ENCODE data around the gene ZNF746.
"Not testable (repeated sequence)": the region's sequence is repeated elsewhere in the genome, so short reads cannot be mapped to it uniquely, and the experiment has no call there.

The ZNF746 gene

DNA sequence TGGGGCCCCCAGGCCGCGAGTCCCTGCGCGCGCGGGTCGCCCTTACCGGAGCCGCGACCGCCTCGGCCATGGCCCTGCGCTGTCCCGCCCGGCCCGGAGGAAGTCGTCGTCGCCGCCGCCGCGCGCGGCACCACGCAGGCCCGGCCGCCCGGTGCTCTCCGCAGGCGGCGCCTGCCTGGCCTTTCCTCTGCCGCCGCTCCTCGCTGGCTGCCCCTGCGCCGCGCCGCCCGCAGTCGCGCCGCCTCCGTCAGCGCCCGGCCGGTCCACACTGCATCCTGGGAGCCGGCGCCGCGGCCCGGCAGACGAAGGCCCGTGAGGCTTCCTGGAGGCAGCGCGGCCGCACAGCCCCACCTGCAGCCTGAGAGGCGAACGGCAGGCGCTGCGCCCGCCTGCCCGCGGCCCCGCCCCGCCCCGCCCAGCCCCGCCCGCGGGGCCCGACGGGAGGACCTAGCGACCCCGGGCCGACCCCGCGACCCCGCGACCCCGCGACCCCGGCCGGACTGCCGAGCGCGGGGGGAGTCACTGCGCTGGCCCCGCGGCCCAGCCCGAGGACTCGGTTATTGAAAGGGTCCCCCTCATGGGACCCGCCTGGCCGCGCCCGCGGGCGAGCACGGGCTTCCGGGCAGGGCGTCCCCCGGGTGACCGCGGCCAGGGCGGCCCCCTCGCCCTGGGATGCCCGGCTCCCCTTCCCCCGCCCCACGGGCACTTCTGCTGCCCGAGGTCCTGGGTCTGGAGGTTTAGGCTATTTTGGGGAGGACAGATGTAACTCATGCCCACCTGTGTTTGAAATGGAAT lies at the start of gene ZNF746:
Gene ZNF746, minus strand, starts transcription at position 343 of the 795 bp plus-strand sequence. Its CDS starts 273 bp downstream, at position 70.
- peak; percentile 90 for DNase-seq (ENCODE audit: low spot score)

DNA sequence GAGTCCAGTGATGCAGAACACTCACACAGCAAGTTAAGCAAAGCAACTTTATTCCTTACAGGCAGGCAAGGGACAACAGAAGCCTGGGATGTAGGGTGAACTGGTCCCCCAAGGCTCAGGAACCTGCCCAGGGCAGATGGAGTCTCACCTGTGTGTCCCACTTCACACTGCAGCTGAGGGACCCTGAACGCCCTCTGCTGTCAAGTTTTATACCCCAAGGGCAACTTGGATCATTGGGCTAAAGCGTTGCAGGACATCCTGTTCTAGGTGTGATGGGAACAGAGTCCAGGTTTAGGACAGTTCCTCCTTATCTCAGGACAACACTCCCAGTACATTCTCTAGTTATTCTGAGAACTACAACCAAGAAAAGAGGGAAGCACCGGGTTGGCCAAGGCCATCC lies 49.5 kb upstream of the ZNF746 start:
- no peak for DNase-seq (ENCODE audit: low spot score)

DNA sequence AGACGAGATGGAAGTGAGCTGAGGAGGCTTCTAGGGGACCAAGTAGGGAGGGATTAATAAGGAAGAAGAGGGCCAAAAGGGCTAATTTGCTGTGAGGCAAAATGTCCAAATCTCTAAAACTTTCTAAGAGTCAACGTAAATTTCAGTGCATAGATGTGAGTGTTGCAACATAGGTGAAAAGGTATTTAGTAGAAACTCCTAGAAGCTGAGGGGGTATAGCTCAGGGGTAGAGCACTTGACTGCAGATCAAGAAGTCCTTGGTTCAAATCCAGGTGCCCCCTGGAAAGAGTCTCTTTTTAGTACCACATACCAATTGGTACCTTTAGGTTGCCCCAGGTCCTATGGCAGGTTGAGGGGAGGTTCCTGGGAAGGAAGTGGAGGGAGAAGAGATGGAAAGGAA lies 48.7 kb upstream of the ZNF746 start:
- DNase-seq (ENCODE audit: low spot score) = no peak

DNA sequence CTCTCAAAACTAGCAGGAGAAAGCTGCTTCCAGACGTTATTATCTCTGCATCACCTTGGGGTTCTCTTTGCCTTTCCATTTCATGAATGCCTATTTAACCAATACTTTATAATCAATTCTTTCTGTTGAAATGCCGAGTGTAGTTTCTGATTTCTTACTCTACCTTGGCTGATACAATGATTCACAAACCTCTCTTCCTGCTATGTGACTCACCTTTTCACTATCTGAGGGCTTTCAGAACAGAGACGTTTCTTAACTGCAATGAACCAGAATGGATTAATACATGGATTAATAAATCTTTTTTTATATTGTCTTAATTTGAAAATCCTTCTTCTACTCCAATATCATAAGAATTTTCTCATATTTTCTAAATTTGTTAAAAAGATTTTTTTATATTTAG lies 46.4 kb upstream of the ZNF746 start:
- no peak for DNase-seq (ENCODE audit: low spot score)

DNA sequence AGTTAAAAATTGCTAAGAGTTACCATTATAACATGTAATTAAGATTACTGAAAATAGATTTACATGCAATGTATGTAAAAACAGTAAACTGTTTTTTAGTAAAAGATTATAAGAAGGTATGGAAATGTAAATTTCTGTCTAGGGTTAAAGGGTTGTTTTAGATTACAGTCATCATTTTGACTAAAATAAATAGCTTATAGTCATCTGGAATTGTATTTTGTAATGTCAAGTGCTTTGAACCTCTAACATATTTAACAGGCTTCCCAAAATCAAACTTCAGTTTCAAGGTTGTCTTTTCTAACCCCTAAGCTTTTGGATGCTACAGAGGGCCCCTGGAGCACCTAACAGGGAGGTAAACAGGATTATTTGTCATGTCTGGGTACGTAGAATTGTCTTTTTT lies 35.0 kb upstream of the ZNF746 start:
- no peak for DNase-seq (ENCODE audit: low spot score)

DNA sequence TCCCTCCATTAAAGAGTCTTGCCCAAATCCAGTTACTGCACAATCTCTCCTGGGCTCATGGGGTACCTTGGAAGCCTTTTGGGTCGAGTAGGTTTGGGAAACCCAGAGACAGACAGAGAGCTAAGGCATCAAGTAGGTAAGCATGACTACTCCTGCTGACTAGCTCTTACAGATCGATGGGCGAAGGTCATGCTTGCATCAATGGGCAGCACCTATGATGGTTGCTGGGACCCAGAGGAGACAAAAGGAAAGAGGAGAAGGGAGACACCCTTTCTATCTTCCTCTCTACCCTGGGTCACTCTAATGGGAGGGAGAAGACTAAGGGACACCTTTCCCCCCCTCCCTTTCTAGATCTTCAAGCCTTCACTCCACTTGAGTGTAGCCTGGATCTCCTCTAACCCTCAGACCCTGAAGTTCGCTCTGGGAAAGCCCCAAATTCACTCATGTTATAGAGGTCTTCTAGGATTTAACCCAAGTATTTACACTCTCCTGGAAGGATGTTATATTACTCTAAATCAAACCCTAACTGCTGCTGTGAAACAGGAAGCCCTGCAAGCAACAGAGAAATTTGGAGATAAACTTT lies 31.6 kb upstream of the ZNF746 start:
- no peak for DNase-seq (ENCODE audit: low spot score)

DNA sequence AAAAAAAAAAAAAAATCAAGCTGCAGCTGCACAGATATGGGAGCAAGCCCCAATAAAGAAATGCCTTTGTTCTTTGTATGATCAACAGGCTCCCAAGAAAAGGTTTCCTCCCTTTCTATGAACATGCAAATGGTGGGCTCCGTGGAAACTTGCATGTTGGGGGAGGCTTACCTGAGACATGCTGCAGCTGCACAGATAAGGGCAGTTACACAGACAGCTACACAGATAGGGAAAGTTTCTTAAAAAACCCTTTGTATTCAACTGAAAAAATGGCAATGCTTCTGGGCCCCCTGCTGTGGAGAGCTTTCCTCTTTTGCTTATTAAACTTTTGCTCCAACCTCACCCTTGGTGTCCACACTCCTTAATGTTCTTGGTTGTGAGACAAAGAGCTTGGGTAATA lies 29.8 kb upstream of the ZNF746 start:
- no peak for DNase-seq (ENCODE audit: low spot score)

DNA sequence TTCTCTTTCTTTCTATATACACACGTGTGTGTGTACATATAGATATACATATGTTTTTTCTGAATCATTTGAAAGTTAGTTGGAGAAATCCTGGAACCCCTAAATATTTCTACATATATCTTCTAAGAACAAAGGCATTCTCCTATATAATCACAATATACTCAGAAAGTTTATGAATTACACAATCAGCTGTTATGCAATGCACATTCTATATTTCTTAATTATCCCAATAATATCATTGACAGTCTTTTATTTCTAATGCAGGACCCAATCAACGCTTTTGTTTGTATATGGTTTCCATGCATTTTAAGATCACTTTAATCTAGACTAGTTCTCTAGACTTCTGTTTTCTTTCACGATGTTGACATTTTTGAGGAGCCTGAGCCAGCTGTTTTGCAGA lies 27.7 kb upstream of the ZNF746 start:
- DNase-seq (ENCODE audit: low spot score) = no peak

DNA sequence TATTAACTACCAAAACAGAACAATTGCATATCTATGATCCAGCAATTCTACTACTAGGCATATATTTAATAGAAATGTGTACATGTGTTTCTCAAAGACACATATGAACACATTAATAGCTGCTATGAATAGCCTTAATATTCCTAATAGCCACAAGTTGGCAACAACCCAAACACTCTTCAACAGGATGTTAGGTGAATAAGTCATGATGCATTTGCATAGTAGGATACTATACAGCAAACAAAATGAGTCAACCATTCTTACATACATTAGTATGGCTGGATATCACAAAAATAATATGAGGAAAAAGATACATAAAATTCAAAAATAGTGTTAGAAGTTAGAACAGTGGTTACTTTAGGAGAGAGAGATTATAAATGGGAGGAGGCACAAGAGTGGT lies 26.8 kb upstream of the ZNF746 start:
- DNase-seq (ENCODE audit: low spot score) = no peak

DNA sequence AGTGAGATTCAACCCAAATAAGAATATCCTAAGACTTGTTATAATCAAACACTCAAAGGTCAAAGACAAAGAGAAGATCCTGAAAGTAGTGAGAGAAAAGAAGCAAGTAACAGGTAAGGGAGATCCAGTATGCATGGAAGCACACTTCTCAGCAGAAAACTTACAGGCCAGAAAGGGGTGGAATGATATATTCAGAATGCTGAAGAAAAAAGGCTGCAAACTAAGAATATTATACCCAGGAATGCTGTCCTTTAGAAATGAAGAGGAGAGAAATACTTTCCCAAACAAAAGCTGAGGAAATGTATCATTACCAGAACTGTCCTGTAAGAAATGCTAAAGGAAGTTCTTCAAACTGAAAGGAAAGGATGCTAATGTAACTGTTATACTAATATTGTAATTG lies 12.6 kb upstream of the ZNF746 start:
- no peak for DNase-seq (ENCODE audit: low spot score)

DNA sequence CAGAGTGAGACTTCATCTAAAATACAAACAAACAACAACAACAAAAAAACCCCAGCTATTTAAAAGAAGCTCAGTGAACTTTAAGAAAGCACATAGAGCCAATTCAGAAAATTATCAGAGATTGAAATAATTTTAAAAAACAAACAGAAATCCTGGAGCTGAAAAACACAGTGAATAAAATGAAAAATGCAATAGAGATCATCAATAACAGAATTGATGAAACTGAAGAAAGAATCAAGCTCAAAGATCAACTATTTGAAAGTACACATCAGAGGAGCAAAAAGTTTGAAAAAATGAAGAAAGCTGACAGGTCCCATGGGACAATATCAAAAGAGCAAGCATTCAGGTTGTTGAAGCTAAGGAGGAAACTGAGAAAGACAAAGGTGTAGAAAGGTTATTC lies 12.2 kb upstream of the ZNF746 start:
- DNase-seq (ENCODE audit: low spot score) = no peak

DNA sequence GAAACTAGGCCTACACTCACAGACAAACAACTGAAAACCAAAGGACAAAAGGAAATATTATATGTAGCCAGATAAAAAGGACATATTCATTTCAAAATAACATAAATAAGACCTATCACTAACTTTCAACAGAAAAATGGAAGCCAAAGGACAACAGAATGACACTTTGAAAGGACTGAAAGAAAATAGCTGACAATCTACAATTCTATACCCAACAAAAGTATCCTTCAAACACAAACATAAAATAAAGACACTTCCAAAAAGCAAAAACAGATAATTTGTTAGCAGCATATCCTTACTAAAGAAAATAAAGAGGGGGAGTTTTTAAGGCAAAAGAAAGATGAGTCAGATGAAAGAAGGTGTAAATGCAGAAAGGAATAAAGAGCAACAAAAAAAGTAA lies 7.9 kb upstream of the ZNF746 start:
- DNase-seq (ENCODE audit: low spot score) = no peak

DNA sequence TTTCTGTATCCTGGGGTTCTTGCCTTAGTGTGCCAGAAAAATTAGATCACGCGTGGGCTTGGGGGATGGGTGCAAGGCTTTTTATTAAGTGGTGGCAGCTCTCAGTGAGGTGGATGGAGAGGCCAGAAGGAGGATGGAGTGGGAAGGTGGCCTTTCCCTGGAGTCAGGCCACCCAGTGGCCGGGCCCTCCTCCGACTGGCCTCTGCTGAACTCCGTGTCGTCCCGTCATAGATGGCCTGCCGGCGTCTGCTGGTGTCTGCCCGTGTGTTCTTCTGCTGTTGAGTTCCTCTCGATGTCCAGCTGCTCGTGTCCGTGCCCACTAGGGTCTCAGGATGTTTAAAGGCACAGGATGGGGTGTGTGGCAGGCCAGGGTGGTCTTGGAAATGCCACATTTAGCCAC lies 4.0 kb upstream of the ZNF746 start:
- no peak for DNase-seq (ENCODE audit: low spot score)

DNA sequence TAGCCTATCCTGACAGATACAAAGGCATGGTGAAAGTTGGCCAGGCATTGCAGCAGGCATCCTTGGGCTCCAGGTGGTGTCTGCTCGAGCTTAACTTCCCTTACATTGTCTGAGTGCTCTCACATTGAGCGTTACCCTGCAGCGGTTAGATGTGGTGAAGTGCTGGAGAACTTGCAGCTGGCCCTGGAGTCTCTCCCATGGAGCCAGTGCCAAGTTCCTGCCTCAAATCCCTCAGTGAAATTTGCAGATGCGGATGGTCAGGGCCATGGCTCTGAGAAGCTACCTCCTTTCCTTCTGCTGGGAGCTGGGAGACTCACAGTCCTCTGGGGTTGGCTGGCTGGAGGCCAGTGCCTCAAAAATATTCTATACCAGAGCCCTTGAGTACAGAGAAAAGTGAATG lies 3.3 kb upstream of the ZNF746 start:
- no peak for DNase-seq (ENCODE audit: low spot score)

DNA sequence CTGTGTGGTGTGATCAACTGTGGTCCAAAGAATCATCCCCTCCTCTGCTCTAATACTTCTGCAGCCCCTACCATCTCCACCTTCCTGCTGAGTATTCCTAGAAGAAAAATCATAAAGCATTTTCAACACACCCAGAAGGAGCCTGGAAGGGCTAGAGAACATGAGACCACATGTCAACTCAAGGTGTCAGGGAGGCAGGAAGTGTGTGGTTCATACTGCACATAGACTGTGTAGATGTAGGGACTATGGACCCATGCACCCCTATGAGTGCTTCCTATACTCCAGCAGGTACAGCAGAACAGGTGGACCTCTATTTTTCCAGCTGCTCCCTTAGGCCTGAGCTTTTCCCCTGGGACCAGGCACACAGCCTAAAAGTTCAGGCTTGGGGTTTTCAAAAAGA lies 2.6 kb upstream of the ZNF746 start:
- DNase-seq (ENCODE audit: low spot score) = no peak

DNA sequence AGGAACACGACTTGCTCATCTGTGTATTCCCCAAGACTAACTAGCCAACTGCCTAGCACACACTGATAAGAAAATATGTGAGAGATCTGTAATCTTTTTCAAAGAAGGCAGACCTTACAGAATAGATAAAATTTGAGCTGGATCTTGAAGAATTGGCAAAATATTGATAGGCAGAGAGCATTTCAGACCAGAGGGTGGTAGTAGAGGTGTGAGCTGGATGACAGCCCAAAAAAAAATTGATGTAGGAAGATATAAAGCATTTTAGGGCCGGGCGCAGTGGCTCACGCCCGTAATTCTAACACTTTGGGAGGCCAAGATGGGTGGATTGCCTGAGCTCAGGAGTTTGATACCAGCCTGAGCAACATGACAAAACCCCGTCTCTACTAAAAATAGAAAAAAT lies 1.2 kb upstream of the ZNF746 start:
- no peak for DNase-seq (ENCODE audit: low spot score)

DNA sequence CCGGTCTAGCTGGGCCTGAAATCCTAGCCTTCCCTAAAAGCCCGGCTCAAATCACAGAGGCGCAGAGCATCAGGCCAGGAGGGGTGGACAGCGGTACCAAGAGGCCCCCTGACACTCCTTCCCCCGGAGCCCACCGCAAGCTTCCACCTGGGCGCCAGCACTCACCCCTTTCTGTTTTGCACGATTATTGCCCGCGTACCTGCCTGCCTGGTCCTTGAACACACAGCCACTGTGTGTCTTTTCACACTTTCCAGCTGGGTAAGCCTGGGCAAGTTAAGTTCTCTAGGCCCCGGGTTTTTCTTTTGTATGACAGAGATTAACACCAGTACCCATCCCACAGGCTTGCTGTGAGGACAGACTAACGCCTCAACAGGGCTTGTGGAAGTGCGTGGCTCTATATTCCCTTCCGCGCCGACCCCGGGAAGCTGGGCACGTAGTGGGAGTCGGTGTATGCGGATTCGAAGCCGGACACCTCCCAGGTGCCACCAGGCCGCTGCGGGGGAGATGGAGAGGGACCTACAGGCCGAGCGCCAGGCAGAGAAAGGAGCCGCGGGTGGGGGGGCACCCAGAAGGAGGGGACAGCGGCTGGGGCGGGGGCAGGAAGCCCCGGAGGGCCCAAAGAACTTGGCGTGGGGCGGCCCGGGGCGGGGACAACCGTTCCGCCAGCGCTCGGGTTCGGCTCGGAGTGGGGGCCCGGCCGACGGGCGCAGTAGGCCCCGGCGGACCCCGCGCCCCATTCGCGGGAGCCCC lies 792 bp downstream of the ZNF746 start:
- peak; percentile 35 for DNase-seq (ENCODE audit: low spot score)

DNA sequence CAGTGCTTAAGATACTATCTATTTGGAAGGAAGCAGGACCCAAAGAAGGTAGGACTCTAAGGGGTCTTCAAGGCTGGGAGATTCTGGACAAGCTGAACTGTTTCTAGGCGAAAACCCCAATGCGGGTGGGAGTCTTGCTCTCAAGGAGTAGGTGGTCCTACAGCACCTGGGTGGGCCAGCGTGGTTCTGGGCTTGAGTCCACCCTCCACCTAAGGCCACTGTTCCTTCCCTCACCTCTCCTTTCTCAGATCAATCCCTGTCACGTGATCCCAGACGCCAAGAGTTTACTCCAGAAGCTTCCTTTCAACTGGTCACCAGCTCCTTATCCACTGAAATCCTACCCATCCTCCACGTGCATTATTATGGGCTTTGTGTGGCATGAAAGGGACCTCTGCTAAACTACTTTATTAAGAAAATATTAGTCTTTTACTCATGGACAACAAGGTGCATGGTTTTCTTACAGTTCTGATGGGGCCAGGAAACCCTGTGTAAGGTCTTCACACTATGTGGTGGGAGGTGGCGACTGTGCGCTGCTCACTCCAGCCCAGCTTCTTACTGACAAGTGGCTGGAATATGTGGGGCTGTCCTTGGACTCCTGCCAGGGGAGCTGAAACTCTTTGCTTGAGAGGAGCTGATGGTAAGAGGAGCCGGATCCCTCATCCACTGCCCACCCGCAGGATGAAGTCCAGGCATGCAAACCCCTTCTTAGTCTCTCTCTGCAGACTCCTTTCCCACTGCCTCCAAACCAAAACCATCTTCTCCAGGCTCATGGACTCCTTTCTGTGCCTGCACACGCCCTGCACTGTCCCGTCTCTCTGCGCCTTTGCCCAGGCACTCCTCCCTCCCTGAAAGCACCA lies 1.6 kb downstream of the ZNF746 start:
- no peak for DNase-seq (ENCODE audit: low spot score)

DNA sequence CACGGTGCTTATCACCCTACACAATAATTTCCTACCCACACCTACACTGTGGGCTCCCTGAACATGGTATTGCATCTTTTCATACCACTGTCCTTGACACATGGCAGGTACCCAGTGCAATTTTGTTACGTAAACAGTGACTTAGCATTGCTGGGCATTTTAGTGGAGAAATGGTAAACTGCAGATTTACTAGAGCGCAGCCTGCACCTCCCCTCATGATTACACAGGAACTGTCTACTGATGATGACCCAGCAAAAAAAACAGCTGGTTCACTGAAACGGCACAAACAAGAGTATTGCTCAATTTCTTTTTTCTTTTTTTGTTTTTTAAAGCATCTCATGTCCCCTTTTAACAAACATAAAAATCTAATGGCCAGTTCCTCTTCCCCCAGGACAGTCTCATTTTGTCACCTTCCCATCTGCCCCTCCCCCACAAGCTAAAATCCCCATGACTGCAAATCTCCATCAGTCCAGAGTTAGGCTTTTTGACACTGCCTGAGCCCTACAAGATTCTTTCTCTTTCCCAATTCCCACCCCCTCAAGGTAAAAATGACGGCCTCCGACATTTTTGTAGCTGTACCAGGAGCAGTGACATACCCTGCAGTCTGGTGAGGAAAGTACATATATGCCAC lies 2.8 kb downstream of the ZNF746 start:
- DNase-seq (ENCODE audit: low spot score) = no peak

DNA sequence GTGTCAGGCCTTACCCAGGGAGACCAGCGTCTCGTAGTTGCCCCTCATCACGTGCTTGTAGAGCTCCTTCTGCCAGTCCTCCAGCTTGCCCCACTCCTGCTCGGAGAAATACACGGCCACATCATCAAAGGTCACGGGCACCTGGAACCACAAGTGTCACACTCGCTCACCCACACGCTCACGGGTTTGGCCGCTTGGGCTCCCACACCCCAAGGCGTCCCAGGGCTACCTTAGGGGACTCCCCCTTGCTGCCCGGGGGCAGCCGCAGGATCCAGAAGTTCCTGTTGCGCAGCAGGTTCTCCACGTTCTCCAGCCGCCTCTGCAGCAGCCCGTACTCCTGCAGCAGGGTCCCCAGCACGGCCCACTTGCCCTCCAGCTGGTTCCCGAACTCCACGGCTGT lies 3.6 kb downstream of the ZNF746 start:
- DNase-seq (ENCODE audit: low spot score) = not testable (repeated sequence)

DNA sequence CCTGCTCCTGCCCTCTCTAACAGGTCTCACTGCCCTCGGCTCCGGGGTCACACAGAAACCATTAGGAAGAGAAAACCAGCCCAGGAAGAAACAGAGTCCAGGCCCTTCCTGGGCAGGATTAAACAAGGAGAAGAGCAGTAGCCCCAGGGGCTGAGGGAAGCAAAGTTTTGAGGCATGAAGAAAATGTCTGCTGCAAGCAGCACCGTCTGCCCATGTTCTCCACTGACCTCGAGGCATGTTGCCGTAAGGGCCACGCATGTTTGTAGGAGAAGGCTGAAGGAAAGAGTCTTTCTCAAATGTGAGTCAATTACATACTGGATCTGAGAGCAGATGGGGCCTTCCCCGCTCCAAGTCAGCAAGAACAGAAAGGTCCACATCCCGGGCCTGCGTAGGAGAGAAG lies 4.2 kb downstream of the ZNF746 start:
- no peak for DNase-seq (ENCODE audit: low spot score)

Measured in AG08395 (cell line).